ENCODE measurements around the gene COA7.
"Not testable (repeated sequence)": the region's sequence is repeated elsewhere in the genome, so short reads cannot be mapped to it uniquely, and the experiment has no call there.

The COA7 gene

GRCh38 chr1:52697795-52698674, at the start of gene COA7:
Gene COA7, minus strand, starts transcription at chr1:52698347. Its CDS starts 21 bp downstream, at chr1:52698326.
- DNase-seq: peak; percentile 90 to 93

GRCh38 chr1:52747450-52747849, 49.3 kb upstream of the COA7 start:
- no peak for DNase-seq

GRCh38 chr1:52746189-52746588, 48.0 kb upstream of the COA7 start:
- DNase-seq: no peak

- DNase-seq: no peak
Measured at GRCh38 chr1:52741259-52741658, 43.1 kb upstream of the COA7 start.

GRCh38 chr1:52739699-52740467, 41.7 kb upstream of the COA7 start:
- DNase-seq: no peak

- DNase-seq: no peak
Measured at GRCh38 chr1:52738893-52739292, 40.7 kb upstream of the COA7 start.

GRCh38 chr1:52738148-52738547, 40.0 kb upstream of the COA7 start:
- no peak for DNase-seq

GRCh38 chr1:52735371-52735770, 37.2 kb upstream of the COA7 start:
- DNase-seq: not testable (repeated sequence)

GRCh38 chr1:52733368-52733767, 35.2 kb upstream of the COA7 start:
- no peak for DNase-seq

- no peak for DNase-seq
Measured at GRCh38 chr1:52727956-52728656, 30.0 kb upstream of the COA7 start.

GRCh38 chr1:52727114-52727586, 29.0 kb upstream of the COA7 start:
- peak; percentile 25 to 36 for DNase-seq

GRCh38 chr1:52726265-52727113, 28.3 kb upstream of the COA7 start, which contains the start of gene ZYG11B:
Gene ZYG11B, plus strand, starts transcription at chr1:52726453. Its CDS starts 201 bp downstream, at chr1:52726654.
- DNase-seq: peak; percentile 90 to 92

GRCh38 chr1:52725903-52726264, 27.7 kb upstream of the COA7 start:
- no peak for DNase-seq

GRCh38 chr1:52723260-52723659, 25.1 kb upstream of the COA7 start:
- DNase-seq: no peak

GRCh38 chr1:52715296-52715695, 17.1 kb upstream of the COA7 start:
- DNase-seq: not testable (repeated sequence)

- no peak for DNase-seq
Measured at GRCh38 chr1:52713590-52713989, 15.4 kb upstream of the COA7 start.

- DNase-seq: no peak
Measured at GRCh38 chr1:52709016-52709415, 10.9 kb upstream of the COA7 start.

- DNase-seq: no peak
Measured at GRCh38 chr1:52707927-52708655, 9.9 kb upstream of the COA7 start.

- no peak for DNase-seq
Measured at GRCh38 chr1:52706941-52707926, 9.1 kb upstream of the COA7 start.

- no peak for DNase-seq
Measured at GRCh38 chr1:52706136-52706670, 8.1 kb upstream of the COA7 start.
